ENCODE data around the gene ZNF414.

GRCh38 chr19:8499048-8499833 lies 14.7 kb downstream of the ZNF414 start:
- TF ChIP-seq CTCF (IDR thresholded peaks at IDR 0.05) (no peak), POLR2A (IDR thresholded peaks at IDR 0.05) (no peak)

Measured in tibial nerve (tissue), 3 donors.